NCI-H345 (cell line): ENCODE results near the gene SECISBP2.

Experiments
- DNase-seq: peaks from one replicate; lab custom pipeline; 2025; lab: John Stamatoyannopoulos, UW

Gene SECISBP2

GRCh38 chr9:89382026-89382986 lies 64.0 kb downstream of the SECISBP2 start:
- DNase-seq: no peak

- DNase-seq: no peak
Observed at GRCh38 chr9:89383030-89383720, 64.9 kb downstream of the SECISBP2 start.

- no peak for DNase-seq
Observed at GRCh38 chr9:89383721-89384300, 65.5 kb downstream of the SECISBP2 start.

GRCh38 chr9:89384783-89385182 lies 66.5 kb downstream of the SECISBP2 start:
- no peak for DNase-seq

GRCh38 chr9:89386206-89386605 lies 67.9 kb downstream of the SECISBP2 start:
- DNase-seq: no peak

- no peak for DNase-seq
Observed at GRCh38 chr9:89386797-89387196, 68.5 kb downstream of the SECISBP2 start.

- DNase-seq: no peak
Observed at GRCh38 chr9:89387197-89387849, 69.0 kb downstream of the SECISBP2 start.

GRCh38 chr9:89388084-89388867 lies 70.0 kb downstream of the SECISBP2 start:
- no peak for DNase-seq

- DNase-seq: no peak
Observed at GRCh38 chr9:89388868-89389177, 70.5 kb downstream of the SECISBP2 start.

GRCh38 chr9:89390068-89390555 lies 71.8 kb downstream of the SECISBP2 start:
- no peak for DNase-seq

- no peak for DNase-seq
Observed at GRCh38 chr9:89390578-89391116, 72.3 kb downstream of the SECISBP2 start.

GRCh38 chr9:89391585-89391984 lies 73.3 kb downstream of the SECISBP2 start:
- no peak for DNase-seq

GRCh38 chr9:89394412-89394811 lies 76.1 kb downstream of the SECISBP2 start:
- DNase-seq: no peak

GRCh38 chr9:89395931-89396710 lies 77.8 kb downstream of the SECISBP2 start:
- DNase-seq: no peak

- DNase-seq: no peak
Observed at GRCh38 chr9:89397471-89397870, 79.2 kb downstream of the SECISBP2 start.

GRCh38 chr9:89398621-89399020 lies 80.3 kb downstream of the SECISBP2 start:
- no peak for DNase-seq

GRCh38 chr9:89400403-89401116 lies 82.3 kb downstream of the SECISBP2 start:
- no peak for DNase-seq

GRCh38 chr9:89402695-89403427 lies 84.6 kb downstream of the SECISBP2 start:
- no peak for DNase-seq

- DNase-seq: no peak
Observed at GRCh38 chr9:89404074-89404473, 85.8 kb downstream of the SECISBP2 start.
